NK-92 (cell line): ENCODE results near the gene PCBP2.

Source experiments
- DNase-seq: peaks from one replicate; lab custom pipeline; 2025; ENCODE audit not compliant: unreplicated experiment; lab: John Stamatoyannopoulos, UW

The PCBP2 gene

DNA sequence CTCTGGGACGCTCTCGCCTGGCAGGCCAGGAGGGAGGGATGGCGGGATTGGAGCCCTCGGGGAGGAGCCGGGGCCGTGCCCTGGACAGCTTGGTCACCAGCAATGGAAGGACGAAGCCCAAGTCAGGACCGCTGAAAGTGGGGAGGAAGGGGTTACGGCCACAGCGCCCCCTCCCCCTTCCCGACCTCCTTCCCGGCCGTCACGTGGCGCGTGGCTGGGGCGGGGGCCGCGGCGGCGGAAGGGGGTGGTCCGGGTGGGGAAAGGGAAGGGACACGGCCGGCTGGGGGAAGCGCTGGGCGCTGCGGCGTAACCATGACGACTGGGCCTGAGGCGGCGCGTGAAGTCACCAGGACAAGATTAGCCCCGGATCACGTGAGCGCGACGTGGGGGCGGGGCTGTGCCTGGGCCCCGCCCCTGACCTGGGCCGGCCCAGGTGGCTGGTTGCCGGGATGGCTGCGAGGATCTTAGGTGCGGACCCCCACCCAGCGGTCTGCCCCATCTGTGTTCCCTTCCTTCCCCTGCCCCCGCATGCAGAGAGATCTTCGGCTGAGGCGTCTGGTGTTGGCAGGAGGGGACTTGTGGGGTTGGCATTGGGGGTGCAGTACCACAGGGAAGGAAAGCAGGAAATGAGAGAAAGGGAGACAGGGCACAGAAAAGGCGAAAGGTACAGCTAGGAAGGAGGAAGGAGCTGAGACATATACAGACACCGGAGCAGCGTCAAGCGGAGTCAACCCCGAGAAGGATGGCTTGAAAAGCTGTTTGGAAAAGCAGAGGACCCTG lies 41.1 kb downstream of the PCBP2 start:
- DNase-seq, result no peak

DNA sequence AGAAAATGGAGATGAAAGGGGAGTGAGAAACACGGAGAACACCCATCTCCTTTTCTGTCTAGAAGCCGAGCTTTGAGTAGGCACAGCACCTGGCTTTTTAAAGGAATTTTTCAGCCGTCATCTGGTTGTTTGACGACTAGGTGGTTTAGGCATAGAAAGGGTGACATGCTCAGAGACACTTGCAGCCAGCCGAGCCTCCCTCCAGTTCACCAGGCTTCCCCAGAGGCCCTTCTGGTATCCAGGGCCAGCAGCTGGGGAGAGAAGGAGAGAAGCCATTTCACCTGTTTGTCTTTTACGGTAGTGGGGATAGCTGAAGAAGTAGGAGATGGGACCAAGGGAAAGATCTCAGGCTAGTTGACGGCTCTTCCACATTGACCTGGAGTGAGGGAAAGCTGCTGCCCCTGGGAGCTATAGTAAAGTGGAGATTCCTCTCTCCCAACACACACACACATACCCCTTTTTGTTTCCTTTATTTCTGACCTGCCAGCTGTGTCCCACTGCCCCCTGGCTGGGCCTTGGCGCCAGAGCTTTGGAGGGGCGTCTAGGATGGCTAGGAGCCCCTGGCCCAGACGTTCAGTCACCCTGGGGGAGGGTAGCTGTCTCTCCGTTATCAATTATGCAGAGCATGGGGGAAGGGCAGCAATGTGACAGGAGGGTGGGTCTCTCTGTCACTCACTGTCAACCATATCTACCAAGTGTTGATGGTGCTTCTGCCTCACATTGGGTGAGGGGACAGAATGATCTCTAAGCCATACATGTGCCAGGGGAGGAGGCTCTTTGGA lies 41.9 kb downstream of the PCBP2 start:
- no peak for DNase-seq

DNA sequence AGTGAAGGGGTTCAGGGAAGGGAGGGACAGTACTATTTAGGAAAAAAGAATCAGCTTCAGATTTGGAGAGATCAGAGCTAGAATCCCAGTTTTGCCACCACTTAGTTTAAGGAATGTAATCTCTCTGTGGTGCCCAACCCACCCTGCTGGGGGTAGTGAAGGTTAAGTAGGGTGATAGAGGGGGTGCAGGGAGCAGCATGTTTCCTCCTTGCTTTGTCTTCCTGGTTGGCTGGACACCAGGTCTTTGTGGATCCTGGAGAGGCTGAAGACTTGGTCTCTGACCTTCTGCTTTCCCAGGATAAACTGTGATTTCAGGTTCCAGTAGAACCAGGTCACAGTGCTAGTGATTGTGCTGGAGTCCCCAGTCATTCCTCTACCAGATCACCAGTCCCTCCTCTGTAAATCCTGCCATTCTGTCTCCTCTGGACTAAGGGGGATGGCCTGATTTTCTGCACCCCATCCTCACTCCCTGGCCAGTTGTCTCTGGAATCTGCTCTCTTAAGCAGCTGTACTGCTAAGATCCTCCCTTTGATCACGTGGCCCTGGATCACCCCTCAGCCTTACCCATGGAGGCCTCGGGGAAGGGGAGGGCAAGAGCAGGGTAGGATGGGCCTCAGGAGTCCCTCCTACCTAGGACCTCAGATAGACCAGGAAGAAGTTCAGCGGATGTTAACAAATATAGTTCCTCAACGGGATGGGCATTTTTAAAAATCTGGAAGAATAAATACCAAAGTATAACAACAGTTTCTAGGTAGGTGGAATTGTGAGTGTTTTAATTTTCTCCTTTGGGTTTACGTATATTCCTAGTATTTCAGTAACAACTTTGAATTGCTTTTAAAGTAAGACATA lies 44.2 kb downstream of the PCBP2 start:
- no peak for DNase-seq

DNA sequence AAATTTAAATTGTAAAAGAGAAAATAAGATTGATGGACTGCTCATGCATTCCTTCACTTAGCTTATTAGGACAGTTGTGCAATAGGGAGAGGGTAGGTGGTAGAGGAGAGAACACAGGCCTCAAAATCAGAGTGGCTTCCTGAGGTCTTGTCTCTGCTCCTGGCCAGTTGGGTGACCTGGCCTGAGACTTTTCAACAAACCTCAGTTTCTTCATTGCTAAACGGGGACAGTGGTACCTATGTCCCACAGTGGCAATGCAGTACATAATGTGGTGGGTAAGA lies 44.8 kb downstream of the PCBP2 start:
- DNase-seq, result no peak

DNA sequence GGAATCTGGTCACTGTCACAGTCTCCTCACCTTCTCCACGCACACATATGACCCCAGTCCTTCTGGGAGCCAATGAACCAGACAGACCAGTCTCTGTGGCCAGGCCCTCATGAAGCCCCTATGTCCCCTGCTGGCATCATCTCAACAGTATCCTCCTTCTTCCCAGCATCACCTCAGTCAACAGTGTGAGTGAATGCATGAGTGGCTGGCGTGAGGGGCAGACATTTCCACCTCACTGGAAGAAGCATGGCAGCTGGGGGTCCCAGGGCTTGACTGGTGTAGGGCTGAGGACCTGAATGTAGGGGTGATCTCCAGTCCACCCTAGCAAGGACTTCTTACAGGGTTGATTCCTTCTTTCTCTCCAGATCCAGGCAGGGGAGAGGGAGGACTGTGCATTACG lies 45.6 kb downstream of the PCBP2 start:
- DNase-seq, result no peak

DNA sequence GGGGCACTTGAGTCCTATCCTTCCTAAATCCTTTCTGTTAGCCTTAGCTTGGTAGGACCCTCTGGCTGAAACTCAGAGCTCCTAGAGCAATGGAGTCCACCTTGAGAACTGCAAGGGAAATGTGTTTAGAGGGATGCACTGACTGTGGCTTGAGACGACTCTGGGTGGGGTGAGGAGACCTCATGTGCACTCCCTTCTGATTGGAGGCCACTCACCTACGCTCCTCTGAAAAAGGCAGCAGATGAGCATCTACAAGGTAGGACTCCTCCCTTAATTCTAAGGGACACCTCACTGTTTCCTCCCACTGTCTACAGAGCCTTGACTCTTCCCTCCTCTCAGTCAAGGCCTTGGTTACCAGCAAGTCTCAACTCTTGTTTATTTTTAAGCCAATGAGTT lies 46.3 kb downstream of the PCBP2 start:
- no peak for DNase-seq

DNA sequence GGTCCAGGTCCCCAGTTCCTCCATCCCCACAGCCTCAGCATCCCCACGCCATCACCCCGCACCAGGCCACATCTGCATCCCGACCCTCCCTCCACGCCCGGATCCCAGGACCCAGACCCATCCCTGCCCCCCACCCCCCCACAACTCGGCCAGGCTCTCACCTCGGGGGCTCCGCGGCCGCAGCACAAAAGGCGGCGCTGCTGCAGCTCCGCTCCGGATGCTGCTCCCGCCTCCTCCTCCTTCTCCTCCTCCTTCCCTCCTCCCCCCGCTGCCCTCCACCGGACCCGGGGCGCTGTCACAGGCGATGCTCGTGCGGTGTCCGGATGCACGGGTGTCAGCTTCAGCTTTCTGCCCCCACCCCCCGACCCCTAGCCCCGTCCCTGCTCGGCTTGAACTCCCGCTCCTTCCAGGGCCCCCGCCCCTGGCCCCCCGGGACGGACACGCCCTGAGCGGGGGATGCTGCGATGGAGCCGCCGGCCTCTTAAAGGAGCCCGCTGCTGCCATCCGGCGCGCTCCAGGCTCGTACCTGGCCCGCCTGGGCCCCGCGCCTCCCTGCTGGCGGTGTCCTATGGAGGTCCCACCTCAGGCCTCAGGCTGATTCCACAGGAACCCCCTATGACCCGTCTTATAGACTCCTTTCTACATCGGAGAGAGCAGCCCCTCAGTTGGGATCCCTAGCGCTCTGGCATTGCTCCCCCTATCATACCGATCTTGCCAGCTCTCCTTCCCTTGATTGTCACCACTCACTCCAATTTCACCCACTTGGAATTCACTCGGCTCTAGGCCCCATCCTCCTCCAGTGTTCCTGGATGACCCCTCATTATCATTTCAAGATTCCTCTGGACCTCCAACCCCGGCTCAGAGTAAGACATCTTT lies 47.6 kb downstream of the PCBP2 start, which contains the start of gene MAP3K12:
MAP3K12 (minus strand) TSS at position 193 of the 876 bp plus-strand sequence. CDS start 12,067 bp downstream, outside the sequence.
- no peak for DNase-seq

DNA sequence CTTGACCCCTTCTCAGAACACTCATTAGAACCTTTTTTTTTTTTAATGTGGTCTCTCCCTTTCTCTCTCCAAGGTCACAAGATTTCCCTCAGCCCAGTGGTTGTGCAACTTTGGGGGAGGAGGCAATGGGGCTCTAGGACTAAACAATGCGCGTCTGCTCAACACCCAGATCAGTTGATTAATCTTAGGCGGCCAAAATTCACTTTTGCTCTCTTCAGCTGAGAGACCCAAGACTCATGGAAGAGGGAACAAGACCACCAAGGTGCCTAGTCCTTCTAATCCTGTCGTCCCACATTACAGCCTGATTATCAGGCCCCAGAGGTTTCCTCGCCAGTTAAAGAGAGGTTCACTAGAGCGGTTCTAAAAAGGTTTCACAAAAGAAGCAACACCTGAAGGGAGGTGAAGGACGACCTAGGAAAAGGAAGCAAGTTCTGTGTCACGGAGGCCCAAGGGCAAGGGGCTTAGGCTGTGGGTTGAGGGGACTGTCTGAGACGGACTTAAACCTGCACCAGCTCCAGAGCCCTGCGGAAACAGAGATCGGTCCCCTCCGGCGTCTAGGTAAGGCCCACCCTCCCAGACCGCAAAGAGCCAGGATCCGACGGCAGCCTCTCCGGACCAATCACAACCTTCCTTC lies 48.4 kb downstream of the PCBP2 start:
- DNase-seq, result no peak

DNA sequence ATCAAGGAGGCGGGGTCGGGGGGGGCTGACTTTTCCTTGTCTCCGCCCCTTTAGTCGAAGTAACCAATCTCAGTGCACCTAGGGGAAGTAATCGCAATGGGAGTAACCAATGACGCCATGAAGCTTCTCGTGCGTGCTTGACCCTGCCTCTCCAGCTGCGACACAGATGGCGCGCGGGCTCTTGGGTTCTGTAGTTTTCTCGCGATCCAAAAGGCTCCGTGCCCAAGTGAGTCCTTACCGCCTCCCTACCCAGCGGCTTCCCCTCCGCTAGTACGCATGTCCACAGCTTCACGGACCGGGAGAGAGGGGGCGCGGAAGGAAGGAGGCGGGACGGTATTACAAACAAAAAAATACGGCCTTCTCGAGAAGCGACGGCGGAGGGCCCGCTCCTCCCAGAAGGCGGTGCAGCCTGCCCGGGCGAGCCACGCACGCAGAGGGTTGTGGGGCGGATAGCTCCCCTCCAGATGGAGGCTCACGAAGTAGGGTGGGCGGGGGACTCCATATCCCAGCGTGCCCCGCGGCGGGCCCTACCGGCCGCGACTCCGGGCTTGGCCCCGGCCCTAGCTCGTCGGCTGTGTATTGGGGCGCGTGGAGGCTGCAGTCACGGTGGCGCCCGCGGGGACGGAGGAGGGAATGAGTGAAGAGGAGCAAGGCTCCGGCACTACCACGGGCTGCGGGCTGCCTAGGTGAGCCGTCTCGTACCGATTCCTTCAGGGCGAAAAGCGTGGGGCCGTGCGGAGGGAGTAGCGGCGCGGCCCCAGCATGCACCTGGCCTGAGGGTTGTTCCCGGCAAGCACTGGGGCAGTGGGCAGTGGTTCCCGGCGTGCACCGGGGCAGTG lies 49.1 kb downstream of the PCBP2 start, which contains the start of gene TARBP2:
TARBP2 (plus strand) TSS at position 508 of the 839 bp plus-strand sequence; CDS start at position 634, 126 bp downstream.
- peak; percentile 93 for DNase-seq

DNA sequence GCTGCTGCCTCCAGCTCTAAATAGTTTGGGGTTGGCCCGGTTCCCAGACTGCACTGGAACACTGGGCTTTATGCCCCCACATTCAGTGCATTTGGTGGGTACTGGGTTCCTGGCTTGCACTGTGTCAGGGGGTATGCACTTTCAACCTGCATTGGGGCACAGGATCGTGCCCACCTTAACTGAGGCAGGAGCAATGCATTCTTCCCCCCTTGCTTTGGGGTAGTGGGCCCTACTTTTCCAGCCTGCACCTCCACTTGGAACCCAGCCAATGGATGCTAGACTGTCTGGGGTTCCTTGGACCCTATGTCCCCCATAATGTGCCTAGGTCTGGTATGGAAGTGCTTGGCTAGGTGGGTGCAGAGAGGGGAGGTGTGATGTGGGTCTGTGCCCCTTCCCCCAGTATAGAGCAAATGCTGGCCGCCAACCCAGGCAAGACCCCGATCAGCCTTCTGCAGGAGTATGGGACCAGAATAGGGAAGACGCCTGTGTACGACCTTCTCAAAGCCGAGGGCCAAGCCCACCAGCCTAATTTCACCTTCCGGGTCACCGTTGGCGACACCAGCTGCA lies 49.8 kb downstream of the PCBP2 start:
- no peak for DNase-seq

DNA sequence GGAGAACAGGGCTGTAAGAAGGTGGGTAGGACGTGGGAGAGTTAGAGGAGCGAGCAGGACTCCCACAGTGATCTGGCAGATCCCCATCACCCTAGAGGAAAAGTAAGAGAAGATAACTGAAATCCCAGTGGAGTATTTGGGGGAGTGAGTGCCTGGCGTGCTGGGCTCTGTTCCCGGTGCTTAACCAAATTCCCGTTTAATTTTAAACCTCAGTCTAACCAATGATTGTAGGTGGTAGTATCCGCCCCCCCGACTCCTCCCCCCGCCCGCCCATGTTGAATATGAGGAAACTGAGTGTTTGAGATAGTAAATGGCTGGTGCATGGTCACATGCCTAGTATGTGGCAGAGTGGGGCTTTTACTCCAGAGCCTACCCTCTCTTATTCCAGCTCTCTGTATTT lies 50.4 kb downstream of the PCBP2 start:
- no peak for DNase-seq

DNA sequence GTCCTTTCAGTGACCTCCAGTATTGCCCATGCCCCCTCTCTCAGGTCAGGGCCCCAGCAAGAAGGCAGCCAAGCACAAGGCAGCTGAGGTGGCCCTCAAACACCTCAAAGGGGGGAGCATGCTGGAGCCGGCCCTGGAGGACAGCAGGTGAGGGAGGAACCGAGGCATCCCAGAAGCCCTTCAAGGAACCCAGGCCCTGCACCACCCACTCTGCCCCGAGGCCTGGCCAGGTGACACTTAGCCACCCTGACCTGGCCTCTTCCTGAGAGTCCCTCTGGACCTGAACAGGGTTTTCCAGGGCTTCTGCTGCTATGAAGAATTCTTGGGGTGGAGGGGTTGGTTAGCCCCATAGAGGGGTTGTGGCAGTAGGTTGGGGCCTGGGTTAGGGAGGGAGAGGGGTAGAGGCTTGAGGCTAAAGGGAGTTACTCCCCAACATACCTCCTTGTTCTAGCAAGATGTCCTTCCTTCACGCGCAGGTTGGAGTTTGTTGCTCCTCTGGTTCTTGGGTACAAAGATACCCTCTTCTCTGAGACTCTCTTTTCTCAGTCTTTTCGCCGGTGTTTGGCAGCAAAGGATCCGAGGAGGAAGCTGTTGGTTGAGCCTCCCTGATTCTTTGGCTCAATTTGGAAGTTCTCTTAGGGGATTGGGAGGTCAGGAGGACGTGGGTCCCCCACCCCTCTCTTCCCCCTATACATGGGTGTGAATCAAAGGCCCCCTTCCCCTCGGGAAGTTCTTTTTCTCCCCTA lies 51.3 kb downstream of the PCBP2 start:
- no peak for DNase-seq

DNA sequence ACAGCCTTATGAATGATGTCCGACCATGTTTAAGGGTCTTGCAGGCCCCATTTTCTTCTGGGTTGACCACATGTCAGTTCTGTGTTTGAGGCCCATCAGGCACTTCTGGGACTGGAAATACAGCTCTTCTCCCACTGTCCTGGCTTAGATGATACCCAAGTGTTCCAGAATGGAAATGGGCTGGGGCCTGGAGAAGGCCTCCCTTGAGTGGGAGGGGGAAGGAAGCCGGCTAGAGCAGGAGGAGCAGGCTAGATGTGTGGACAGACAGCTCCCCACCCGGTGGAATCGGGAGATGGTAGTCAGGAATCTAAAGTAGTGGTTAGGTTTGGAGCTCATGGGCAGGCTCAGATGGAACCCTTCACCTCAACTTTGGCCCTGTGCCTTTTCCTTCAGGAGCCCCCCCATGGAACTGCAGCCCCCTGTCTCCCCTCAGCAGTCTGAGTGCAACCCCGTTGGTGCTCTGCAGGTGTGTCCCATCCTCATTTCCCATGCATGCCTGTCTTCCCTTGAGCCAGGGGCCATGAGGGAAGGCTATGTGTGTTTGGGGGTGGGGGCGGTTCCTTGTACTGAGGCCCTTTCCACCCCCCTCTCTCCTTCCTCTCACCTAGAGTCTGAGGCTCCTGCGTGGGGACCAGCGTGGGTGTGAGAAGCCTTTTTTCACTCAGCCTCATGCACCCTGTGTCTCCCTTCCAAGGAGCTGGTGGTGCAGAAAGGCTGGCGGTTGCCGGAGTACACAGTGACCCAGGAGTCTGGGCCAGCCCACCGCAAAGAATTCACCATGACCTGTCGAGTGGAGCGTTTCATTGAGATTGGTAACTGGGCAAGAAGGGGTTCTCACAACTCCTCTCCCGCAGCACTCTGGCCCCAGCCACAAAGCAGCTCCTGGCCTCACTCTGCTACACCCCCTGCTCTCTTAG lies 52.4 kb downstream of the PCBP2 start:
- DNase-seq, result no peak

DNA sequence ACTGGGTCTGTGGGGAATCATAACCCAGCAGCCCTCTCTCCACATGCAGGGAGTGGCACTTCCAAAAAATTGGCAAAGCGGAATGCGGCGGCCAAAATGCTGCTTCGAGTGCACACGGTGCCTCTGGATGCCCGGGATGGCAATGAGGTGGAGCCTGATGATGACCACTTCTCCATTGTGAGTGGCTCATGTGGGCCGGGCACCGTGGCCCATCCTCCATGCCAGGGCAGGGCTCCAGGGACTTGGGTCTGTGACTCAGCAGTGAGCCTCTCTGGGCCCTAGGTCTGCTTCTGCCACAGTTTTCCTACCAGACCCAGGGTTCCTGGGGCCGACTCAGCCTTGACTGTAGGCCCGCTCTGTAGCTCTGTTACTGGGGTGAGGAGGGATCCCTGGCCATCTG lies 53.2 kb downstream of the PCBP2 start:
- DNase-seq, result no peak

DNA sequence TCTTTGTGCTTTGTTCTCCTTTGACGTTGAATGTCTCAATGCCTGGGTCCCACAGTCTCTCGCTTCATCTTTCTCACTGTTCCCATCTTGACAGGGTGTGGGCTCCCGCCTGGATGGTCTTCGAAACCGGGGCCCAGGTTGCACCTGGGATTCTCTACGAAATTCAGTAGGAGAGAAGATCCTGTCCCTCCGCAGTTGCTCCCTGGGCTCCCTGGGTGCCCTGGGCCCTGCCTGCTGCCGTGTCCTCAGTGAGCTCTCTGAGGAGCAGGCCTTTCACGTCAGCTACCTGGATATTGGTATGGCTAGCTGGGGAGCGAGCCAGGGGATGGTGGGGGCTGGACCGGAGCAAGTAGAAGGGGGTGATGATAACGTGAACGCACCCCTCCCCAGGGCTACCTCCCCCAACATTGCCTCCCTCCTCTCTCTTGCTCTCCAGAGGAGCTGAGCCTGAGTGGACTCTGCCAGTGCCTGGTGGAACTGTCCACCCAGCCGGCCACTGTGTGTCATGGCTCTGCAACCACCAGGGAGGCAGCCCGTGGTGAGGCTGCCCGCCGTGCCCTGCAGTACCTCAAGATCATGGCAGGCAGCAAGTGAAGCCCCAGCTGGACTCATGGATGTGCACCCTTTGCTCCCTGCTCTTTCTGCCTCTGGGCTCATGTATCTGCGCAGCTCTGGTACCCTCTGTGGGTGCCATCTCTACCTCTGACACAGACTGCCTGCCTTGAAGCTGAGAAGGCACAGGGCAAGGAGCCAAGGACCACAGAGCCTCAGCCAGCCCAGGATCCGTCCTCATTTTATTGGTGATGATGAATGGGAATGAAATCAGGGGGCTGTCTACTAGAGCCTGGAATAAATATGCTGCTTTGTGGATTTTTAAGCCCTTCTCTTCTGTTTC lies 53.9 kb downstream of the PCBP2 start:
- no peak for DNase-seq

DNA sequence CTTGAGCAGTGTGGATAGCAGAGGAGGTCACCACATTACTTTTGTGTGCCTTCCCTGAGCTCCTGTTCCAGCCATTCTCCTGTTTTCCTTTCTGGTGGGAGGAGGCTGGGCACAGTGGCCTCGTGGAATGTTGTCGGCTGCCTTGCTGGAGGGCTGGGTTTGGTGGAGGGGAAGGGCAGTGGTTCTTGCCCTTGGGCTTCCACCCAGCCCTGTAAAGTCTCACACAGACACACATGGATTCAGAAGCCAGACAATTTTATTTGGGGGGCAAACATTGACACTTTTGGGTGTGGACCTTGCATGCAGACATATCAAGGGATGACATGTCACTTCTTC lies 54.5 kb downstream of the PCBP2 start:
- DNase-seq, result no peak
